HG02798 (cell line): ENCODE data around the gene SDCCAG8.
A peak's percentile ranks its signal among the peaks of the same experiment; 100 is the strongest.

Experiments
- ATAC-seq: cut with Tn5 transposase; IDR thresholded peaks from one replicate; pipeline ENCODE4 v1.9.1; 2021; ENCODE audit warnings: mild to moderate bottlenecking; ENCODE audit not compliant: unreplicated experiment, poor library complexity

Gene SDCCAG8

DNA sequence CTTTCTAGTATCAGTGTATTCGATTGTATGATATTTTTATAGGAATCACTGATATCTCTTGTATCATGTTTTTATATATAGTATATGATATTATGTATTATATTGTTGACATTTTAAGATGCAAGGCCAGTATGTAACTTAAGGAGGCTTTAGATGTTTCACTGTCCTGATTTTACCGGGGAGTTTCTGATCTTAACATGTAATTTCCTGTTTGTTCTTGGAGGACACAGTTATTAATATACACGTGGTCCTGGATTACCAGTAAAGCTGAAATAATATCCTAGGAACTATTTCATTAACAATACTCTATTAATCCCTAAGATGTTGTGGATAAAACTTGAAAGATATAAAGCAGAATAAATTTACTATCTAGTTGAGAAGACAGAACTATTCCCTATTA lies 19.5 kb downstream of the SDCCAG8 start:
- ATAC-seq: no peak

DNA sequence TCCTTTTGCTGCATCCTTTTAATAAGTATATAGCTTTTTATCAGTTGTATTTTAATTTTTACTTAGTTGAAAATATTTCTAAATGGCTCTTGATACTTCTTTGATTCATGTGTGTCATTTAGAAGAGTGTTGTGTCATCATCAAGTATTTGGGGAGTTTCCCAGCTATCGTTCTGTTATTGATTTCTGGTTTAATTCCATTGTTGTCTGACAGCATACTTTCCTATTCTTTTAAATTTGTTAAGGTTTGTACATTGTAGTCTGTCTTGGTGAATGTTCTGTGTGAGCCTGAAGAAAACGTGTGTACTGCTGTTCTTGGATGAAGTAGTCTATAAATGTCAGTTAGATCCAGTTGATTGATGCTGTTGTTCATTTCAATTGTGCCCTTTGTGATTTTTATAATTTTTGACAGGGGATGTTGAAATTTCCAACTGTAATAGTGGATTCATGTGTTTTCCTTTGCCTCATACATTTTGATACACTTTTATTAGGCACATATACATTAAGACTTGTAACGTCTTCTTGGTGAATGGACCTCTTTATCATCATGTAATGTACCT lies 24.8 kb downstream of the SDCCAG8 start:
- ATAC-seq: no peak

- no peak for ATAC-seq
Observed at GRCh38 chr1:243281672-243282071, 25.8 kb downstream of the SDCCAG8 start.

DNA sequence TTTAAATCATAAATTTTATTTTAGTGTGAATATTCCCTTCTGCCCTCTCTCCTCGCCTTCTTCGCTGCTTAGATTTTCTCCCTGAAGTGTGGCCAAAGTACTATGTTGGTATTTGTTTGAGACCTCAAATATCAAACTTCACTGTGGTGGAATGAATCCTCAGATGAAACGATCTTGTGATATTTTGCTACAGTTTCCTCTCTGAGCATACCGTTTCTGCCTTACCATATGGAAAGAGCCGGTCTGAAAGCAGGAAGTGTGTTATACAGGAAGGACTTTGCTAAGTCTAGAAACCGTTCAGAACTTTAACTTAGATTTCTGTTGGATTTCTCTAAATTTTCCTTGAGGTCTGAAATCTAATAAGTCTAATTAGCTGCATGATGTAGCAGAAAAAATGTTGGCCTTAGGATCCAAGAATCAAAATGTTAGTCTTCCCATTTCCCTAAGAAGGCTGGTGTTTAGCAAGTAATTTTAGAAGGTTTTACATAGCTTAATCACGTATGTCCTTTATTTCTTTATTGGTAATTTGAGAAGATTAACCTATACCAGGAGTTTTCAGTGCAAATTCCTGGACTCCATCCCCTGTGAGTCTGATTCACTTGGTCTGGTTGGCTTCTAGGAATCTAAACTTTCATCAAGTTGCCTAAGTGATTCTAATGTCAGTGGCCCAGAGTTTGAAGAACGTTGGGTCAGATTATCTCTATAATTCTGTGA lies 30.7 kb downstream of the SDCCAG8 start:
- ATAC-seq: no peak

- ATAC-seq: no peak
Observed at GRCh38 chr1:243287123-243287460, 31.3 kb downstream of the SDCCAG8 start.

GRCh38 chr1:243287652-243288051 lies 31.8 kb downstream of the SDCCAG8 start:
- peak; percentile 86 for ATAC-seq

- no peak for ATAC-seq
Observed at GRCh38 chr1:243288062-243288461, 32.2 kb downstream of the SDCCAG8 start.

DNA sequence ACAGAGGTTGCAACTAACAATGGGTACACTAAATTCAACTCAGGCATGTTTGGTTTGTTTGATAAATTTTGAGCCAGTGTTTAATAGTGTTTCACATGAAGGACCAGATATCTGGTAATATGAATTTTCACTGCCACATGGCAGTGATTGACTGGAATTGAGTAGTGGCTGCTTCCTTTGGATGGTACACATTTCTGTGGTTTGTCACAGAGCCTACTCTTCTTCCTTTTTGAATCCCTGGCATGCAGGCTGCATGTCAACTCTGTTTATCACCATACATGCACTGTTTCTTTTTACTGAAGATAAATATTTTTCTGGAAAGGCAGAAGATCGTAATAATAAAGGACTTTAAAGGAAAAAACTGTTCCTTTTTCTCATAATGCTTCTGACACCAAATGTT lies 35.5 kb downstream of the SDCCAG8 start:
- no peak for ATAC-seq

DNA sequence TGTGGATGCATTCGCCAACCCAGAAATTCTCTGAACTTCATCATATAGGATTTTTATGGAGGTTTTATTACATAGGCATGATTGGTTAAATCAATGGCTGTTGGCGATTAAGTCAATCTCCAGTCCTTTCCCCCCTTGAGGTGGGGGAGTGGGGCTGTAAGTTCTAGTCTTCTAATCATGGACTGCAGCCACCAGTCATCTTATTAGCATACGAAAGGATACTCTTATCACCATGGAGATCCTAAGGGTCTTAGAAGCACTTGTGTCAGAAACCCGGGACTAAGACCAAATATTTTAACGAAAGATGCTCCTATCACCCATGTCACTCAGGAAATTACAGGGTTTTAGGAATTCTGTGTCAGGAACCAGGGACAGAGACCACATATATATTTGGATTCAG lies 36.3 kb downstream of the SDCCAG8 start:
- no peak for ATAC-seq

DNA sequence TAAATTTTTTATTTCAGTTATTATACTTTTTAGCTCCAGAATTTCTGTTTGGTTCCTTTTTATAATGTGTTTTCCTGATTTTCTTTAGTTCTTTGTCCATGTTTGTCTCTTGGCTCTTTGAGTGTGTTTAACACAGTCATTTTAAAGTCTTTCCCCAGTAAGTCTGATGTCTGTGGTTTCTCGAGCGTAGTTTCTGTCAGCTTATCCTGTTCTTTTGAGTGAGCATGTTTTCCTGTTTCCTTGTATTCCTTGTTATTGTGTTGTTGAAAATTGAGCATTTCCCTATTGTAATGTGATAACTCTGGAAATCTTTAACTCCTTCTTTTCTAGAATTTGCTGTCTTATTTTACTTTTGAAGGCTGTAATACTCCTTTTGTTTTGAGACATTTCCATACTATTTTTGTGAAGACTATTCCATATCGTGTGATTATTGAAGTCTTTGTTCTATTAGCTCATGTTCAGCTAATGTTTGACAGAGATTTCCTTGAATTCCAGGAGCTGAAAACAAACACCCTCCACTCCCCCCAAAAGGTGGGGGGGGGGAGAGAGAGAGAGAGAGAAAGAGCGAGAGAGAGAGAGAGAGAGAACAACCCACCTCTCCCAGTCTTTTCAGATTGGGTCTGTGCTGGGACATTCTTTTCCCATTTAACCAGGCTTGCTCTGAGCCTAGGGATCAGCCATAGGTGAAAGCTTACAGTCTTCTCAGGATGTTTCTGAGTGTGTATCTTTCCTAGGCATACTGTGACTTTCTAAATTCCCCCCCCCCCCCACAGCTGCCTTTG lies 38.3 kb downstream of the SDCCAG8 start:
- ATAC-seq: no peak

DNA sequence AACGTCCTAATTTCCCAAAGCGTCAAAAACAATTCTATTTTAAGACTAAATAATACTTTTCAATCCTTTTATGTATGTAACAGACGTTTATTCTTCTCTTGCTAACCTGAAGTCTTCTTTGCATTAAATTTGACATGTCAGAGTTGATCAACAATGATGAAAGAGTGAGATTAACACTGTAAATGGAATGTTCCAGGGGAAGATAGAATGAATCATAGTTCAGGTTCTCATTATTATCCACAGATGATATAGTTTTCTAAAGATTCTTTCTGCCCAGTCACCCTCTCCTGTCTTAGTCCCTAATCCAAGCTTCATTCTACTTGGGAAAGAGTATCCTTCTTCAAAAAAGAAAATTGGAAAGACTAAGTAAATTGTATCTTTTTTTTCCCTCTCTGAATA lies 38.9 kb downstream of the SDCCAG8 start:
- no peak for ATAC-seq

DNA sequence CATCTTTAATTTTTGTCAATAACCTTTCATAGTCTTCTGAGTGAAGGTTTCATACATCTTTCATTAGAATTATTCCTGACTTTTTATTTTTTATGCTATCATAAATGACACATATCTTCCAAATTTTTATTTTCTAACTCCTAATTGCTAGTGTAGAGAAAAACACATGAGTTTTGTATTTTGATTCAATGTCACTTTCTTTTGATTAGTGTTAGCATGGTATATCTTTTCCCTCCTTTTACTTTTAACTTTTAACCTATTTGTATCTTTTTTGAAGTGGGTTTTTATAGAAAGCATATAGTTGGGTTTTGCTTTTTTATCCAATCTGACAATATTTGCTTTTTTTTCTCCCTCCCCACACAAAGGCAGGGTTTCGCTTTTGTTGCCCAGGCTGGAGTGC lies 43.2 kb downstream of the SDCCAG8 start:
- no peak for ATAC-seq

GRCh38 chr1:243301059-243301458 lies 45.2 kb downstream of the SDCCAG8 start:
- ATAC-seq: no peak

DNA sequence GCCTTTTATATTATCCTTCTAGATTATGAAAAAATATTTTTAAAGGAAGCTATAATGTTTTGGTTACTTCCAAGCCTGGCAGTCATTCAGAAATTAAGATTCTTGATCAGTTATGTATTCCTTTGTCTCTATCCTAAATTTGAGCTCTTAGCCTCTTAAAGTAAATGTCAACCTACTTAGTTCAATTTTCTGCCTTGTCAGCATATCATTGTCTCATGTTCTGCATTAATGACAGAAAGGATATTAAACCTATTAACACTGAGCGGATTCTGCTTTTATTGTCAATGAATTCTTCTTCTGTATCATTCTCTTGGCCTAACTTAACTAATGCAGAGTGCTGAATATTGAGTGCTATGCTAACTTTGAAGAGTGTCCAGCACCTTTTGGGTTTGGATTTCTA lies 56.0 kb downstream of the SDCCAG8 start:
- no peak for ATAC-seq

DNA sequence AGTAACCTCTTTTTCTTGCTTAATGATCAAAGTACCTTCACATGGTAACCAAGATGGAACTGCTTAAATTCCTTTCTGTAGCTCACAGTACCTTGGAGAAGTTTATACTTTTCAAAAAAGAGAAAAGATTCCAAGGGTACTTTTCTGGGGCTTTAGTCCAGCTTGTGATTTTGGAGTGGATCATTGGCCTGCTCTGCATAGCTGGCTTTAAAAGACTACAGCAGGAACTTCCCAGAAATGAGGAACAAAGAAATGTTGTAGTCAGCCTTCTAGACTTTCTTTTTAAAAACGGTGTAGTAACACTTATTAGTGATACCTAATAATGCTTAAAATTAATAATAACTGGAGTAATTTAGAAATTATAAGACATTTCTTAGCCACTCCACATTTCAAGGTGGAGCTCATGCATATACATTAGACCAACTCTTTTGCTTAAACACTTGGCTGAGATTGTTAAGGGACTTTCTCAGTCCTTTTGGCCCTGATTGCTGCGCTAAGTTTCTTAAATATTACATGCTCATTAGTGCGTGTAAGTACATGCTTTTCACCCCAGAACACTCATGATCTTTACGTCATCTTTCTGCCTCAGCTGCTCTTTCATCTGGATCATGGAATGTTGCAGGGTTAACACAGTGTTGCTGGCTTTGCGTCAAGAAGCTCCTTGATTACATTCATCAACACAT lies 57.3 kb downstream of the SDCCAG8 start:
- ATAC-seq: peak; percentile 28

DNA sequence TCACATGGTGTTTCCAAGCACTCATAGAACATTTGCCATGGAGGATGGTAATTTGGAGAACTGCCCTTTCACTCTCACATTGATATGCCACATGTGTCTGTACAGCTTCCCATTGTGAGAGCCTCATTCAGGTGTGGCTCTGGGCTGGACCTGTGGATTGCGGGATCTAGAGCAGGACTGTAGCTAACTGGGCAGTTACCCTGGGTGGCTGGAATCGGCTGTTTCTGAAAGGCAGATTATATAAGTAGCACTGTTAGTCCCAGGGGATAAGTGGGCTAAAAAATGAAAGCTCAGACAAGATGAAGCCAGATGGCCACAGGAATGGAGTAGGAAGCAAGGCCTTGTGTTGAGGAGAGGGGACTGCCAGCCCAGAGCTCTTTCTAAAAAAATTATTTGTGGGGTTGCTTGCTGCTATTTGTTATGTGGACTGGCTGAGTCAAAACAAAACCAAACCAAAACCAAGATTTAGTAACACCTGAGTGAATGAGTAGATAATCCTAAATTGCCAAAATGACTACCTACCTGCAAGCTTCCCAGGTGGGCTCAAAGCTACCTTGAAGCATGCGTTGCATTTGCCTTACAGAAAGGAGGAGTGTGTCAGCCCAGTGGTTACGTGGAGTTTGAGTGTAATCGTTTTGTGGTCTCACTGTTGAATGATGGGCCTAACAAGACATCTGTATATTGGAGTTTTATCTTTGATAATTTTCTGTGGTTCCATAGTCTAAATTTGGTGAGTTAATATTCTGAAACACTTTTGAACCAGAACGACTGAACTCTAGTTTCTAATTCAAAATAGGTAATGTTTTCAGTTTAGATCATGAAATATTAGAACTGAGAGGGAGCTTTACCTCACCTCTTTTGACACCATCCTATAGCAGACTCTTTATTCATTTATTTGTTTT lies 58.0 kb downstream of the SDCCAG8 start:
- ATAC-seq: peak; percentile 78

DNA sequence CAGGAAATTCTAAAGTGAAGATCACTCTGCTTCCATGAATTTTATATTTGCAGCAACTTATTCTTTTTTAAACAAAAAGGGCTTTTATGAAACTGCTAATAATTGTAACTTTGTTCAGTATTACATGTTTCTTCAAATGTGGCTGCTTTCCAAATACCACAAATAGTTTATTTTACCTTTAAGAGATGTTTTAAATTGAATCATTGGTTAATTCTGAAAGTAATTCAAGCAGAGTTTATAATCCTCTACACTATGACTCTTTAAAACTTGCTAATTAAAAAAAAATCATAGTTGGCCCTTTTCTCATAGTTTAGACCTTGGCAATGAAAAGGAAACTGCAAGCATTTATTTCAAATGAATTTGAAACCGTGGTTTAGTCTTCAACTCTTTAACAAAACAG lies 59.6 kb downstream of the SDCCAG8 start:
- no peak for ATAC-seq

GRCh38 chr1:243315893-243316292 lies 60.1 kb downstream of the SDCCAG8 start:
- no peak for ATAC-seq

DNA sequence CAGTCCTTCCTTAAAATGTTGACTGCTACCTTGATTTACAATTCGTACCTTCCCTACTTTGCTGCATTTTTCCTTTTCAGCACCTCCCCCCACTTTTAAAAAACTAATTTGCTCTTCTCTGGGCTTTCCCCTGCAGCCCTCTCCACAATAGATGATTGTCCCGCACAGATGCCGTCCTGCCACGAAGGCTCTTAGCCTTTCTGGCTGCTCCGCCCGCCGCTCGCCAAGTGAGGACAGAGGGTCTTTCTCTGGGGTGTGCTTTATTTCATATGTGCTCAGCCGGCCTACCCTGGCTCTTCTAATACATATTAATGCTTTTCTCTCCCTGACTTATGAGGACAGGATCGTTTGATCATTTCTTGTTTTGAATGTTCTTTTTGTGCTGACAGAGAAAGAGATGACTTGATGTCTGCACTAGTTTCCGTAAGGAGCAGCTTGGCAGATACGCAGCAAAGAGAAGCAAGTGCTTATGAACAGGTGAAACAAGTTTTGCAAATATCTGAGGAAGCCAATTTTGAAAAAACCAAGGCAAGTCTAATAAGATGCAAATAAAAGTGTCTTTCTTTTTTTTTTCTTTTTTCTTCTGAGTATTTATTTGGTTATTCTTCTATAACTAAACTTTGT lies 60.6 kb downstream of the SDCCAG8 start:
- ATAC-seq: no peak

DNA sequence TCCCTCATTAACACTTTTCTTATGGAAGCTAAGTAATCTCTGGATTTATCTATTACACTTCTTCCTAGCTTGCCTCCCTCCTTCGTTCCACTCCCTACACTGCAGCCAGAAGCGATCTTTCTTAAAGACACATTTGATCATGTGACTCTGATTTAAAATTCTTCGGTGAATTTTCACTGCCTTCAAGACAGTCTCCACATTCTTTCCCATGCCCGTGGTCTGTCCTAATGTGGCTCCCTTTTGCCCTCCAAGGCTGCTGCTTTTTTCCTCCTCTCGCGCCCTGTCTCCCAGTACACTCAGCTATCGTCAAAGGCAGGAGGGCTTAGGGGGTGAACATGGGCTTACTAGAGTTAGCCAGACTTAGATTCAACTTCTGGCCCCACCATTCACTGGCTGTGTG lies 64.4 kb downstream of the SDCCAG8 start:
- no peak for ATAC-seq
